ENCODE results near the gene SIRT7. TPM values are rescaled to one million over a fixed set of nuclear protein-coding genes. Genes with fewer than 3 reads are reported as not detected.

The SIRT7 gene
- total and polyA plus RNA-seq, 4 donors: 14.7 to 43.4 (median 32.9) TPM

DNA sequence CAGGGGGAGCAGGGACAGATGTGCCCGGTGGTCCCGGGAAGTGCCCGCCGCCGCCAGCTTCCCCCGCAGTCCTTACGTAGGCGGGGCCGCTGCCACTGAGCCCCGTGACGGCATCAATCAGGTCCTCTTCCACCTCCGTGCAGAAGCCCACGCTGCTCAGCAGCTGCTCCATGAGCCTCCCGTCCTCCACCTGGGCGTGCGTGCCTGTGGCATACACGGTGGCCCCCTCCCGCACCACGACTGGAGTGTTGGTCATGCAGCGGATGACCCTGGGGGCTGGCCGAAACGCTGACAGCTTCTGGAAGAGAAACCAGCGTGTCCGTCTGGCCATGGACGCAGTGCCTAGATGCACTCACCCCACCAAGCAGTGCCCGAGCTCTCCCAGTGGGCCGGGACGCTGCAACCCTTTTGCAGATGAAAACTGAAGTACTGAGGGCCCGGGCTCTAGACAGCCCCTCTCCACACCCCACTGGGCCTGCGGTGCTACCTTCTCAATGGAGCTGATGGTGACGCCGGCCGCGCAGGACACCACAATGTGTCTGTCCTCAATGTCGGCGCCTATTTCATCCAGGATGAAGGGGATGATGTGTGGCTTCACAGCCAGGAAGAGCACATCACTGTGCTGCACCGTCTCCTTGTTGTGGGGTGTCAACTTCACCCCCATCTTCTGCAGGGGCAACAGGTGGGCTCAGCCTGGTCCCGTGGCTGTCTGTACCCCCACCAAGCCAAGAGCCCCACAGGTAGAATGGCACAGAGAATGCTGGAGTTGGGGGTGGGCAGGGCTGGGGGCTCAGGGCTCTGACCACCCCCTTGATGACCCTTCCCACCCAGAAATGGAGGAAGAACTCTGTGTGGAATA lies 17.1 kb upstream of the SIRT7 start:
- H3K9ac ChIP-seq (ENCODE audit: insufficient read depth in 1 of 2, low read length in 2 of 2): no peak overlapping the region
- no peaks in the 10 kb centered on the region for H3K27me3 ChIP-seq (ENCODE audit: control insufficient read depth in 3 of 3, insufficient read depth in 3 of 3, low read length in 2 of 3)
- no peaks in the 10 kb centered on the region for H3K9me3 ChIP-seq (ENCODE audit: control insufficient read depth in 4 of 4, insufficient read depth in 3 of 4, low read length in 3 of 4)
- no peak for TF ChIP-seq CTCF (IDR thresholded peaks at IDR 0.05; ENCODE audit: control extremely low read depth, extremely low read depth)
- no peak overlapping the region for H3K27ac ChIP-seq (ENCODE audit: low read depth in 1 of 2, low read length in 1 of 2)
- WGBS, 2 donors: 94 to 96% methylated on average over 38 of the region's 38 CpGs
- ATAC-seq (ENCODE audit: insufficient read depth, low FRiP score) (no peak), DNase-seq (no peak)
- H3K4me1 ChIP-seq (ENCODE audit: control insufficient read depth in 5 of 5, insufficient read depth in 5 of 5, low read length in 5 of 5): peaks cover 0 to 22% (median 5%) of the 10 kb centered on the region in 5 donors
- no peaks in the 10 kb centered on the region for H3K36me3 ChIP-seq (ENCODE audit: control insufficient read depth in 4 of 4, insufficient read depth in 4 of 4, low read length in 4 of 4)
- H3K4me3 ChIP-seq: no peak overlapping the region

DNA sequence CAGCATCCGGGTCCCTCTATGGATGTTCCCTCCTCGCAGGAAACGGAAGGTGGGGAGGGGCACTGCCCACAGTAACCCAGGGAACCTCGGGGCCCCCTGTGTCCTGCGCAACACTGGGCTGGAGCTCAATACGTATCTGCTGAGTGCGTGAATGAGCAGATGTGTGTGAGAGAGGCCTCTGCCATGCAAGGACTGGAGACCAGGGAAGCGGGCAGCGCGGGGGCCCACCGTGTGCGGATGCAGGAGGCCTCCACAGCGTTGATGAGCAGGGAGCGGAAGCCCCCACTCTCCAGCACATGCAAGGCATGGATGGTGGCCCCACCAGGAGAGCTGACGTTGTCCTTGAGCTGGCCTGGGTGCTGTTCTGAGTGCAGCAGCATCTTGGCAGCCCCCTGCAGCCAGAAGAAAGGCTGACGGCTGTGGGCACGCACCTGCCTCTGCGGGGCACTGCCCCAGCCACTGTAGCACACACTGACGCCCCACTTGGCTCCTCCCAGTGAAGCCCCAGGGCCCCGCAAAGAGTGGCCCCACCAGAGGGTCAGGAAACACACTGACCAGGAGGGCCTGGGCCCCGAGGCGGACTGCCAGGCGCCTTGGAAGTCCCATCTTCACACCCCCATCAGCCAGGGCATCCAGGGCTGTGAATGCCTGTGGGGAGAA lies 16.3 kb upstream of the SIRT7 start:
- WGBS, 2 donors: 80 to 86% methylated on average over 22 to 23 of the region's 23 CpGs
- no peak for ATAC-seq (ENCODE audit: insufficient read depth, low FRiP score)
- H3K4me3 ChIP-seq: no peak overlapping the region
- H3K4me1 ChIP-seq (ENCODE audit: control insufficient read depth in 5 of 5, insufficient read depth in 5 of 5, low read length in 5 of 5): peaks cover 0 to 25% (median 5%) of the 10 kb centered on the region in 5 donors
- H3K9me3 ChIP-seq (ENCODE audit: control insufficient read depth in 4 of 4, insufficient read depth in 3 of 4, low read length in 3 of 4): no peaks in the 10 kb centered on the region
- no peak for TF ChIP-seq CTCF (IDR thresholded peaks at IDR 0.05; ENCODE audit: control extremely low read depth, extremely low read depth)
- no peak overlapping the region for H3K27ac ChIP-seq (ENCODE audit: low read depth in 1 of 2, low read length in 1 of 2)
- H3K36me3 ChIP-seq (ENCODE audit: control insufficient read depth in 4 of 4, insufficient read depth in 4 of 4, low read length in 4 of 4): no peaks in the 10 kb centered on the region
- H3K9ac ChIP-seq (ENCODE audit: insufficient read depth in 1 of 2, low read length in 2 of 2): no peak overlapping the region
- no peaks in the 10 kb centered on the region for H3K27me3 ChIP-seq (ENCODE audit: control insufficient read depth in 3 of 3, insufficient read depth in 3 of 3, low read length in 2 of 3)
- DNase-seq: no peak

DNA sequence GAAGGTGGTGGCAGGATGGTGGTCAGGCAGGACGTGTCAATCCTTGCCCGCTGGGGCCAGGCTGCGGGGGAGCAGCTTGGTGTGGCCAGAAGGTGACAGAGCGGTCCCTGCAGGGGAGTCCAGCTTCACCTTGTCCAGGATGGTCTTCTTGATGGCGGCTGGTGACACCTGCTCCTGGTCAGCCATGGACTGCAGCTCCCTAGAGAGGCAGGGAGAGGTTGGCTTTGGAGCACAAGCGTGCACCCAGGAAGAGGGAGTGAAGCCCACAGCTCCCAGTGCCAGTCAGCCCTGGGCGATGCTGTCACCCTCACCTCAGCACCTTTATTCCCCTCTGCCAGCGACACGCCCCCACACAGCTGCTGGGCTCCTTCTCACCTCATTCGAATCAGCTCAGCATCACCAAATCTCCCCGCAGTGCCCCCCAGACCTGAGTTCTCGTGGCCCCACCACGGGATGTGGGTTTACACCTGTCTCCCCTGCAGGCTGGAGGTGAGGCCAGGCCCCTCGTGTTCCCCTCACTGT lies 15.3 kb upstream of the SIRT7 start:
- ATAC-seq (ENCODE audit: insufficient read depth, low FRiP score) (no peak), DNase-seq (no peak)
- WGBS, 2 donors: 86 to 89% methylated on average over 14 of the region's 14 CpGs
- Histone ChIP-seq H3K4me1 (ENCODE audit: control insufficient read depth in 5 of 5, insufficient read depth in 5 of 5, low read length in 5 of 5) (peaks cover 0 to 32% (median 7%) of the 10 kb centered on the region in 5 donors), H3K27ac (ENCODE audit: low read depth in 1 of 2, low read length in 1 of 2) (no peak overlapping the region), H3K27me3 (ENCODE audit: control insufficient read depth in 3 of 3, insufficient read depth in 3 of 3, low read length in 2 of 3) (no peaks in the 10 kb centered on the region), H3K9me3 (ENCODE audit: control insufficient read depth in 4 of 4, insufficient read depth in 3 of 4, low read length in 3 of 4) (no peaks in the 10 kb centered on the region), H3K36me3 (ENCODE audit: control insufficient read depth in 4 of 4, insufficient read depth in 4 of 4, low read length in 4 of 4) (no peaks in the 10 kb centered on the region), H3K9ac (ENCODE audit: insufficient read depth in 1 of 2, low read length in 2 of 2) (no peak overlapping the region), H3K4me3 (no peak overlapping the region)
- TF ChIP-seq CTCF (IDR thresholded peaks at IDR 0.05; ENCODE audit: control extremely low read depth, extremely low read depth): no peak

Data from lung (tissue), 12 donors.